Activated CD8-positive, alpha-beta memory T cell treated with anti-CD3 and anti-CD28 coated beads for 36 hours (primary cell): ENCODE results near the gene LIN9. TPM values are rescaled to one million over a fixed set of nuclear protein-coding genes. Genes with fewer than 3 reads are reported as not detected.

Experiments
- CTCF ChIA-PET: fragments of 350-600 bp; sonication (Branson Sonifier 250); formaldehyde crosslinking; loops from one replicate; lab custom pipeline; 2021; ENCODE audit warnings: antibody characterized with exemption; lab: Charles Lee
- POLR2A ChIA-PET: fragments of 350-600 bp; sonication (Branson Sonifier 250); formaldehyde crosslinking; loops from one replicate; lab custom pipeline; 2021; ENCODE audit warnings: antibody characterized with exemption; lab: Charles Lee
- total RNA-seq, 2 experiments: library from RNA; stranded (reverse); gene quantifications; one replicate each; pipeline ENCODE4 v1.2.3, GENCODE V29; 2021

Gene LIN9
- total RNA-seq, 2 experiments from 2014 or later, result 8.2 to 10.2 TPM

GRCh38 chr1:226202246-226202645 is 106.7 kb downstream of the LIN9 start:
- CTCF ChIA-PET, result interaction anchor here (2.8 kb wide), 1 partner anchor 77 kb away, joined by 13 read pairs; no protein-coding TSS in a partner anchor
- POLR2A ChIA-PET, result interaction anchor here (0.6 kb wide), 1 partner anchor 92 kb away, joined by 5 read pairs; no protein-coding TSS in a partner anchor

GRCh38 chr1:226201029-226201593 is 107.9 kb downstream of the LIN9 start:
- ChIA-PET POLR2A (interaction anchor here (0.5 kb wide), 1 partner anchor 67 kb away, joined by 3 read pairs; no protein-coding TSS in a partner anchor), CTCF (interaction anchor here (0.8 to 2.8 kb wide), 4 partner anchors 17 to 179 kb away, joined by 3 to 13 read pairs (median 3); no protein-coding TSS in a partner anchor)

- CTCF ChIA-PET, result interaction anchor here (0.8 to 0.9 kb wide), 2 partner anchors 137 to 181 kb away, joined by 3 read pairs; no protein-coding TSS in a partner anchor
- POLR2A ChIA-PET, result no interaction called here
Observed at GRCh38 chr1:226199971-226200370, 109.0 kb downstream of the LIN9 start.

GRCh38 chr1:226195144-226195543 is 113.8 kb downstream of the LIN9 start:
- POLR2A ChIA-PET, result no interaction called here
- CTCF ChIA-PET, result interaction anchor here (1.2 to 2.3 kb wide), 3 partner anchors 67 to 72 kb away, joined by 3 to 12 read pairs (median 6); no protein-coding TSS in a partner anchor

GRCh38 chr1:226187380-226187779 is 121.6 kb downstream of the LIN9 start:
- POLR2A ChIA-PET, result interaction anchor here (1.1 kb wide), 1 partner anchor 10 kb away, joined by 3 read pairs; no protein-coding TSS in a partner anchor
- CTCF ChIA-PET, result interaction anchor here (1.0 kb wide), 1 partner anchor 62 kb away, joined by 5 read pairs; no protein-coding TSS in a partner anchor

GRCh38 chr1:226187019-226187322 is 122.0 kb downstream of the LIN9 start:
- CTCF ChIA-PET, result interaction anchor here (1.0 kb wide), 1 partner anchor 62 kb away, joined by 5 read pairs; no protein-coding TSS in a partner anchor

GRCh38 chr1:226186124-226187018 is 122.6 kb downstream of the LIN9 start, which contains the start of gene ACBD3:
TSS of gene ACBD3 (minus strand) at chr1:226186741. CDS start at chr1:226186675, 66 bp downstream.
- CTCF ChIA-PET, result interaction anchor here (0.6 to 1.0 kb wide), 4 partner anchors 10 to 63 kb away, joined by 3 to 5 read pairs (median 3); no protein-coding TSS in a partner anchor
- POLR2A ChIA-PET, result interaction anchor here (1.1 kb wide), 1 partner anchor 11 kb away, joined by 3 read pairs; no protein-coding TSS in a partner anchor

More at GRCh38 chr1:226187019-226187322, 122.0 kb downstream of the LIN9 start:
- POLR2A ChIA-PET, result interaction anchor here (1.1 kb wide), 1 partner anchor 10 kb away, joined by 3 read pairs; no protein-coding TSS in a partner anchor

- POLR2A ChIA-PET, result no interaction called here
- CTCF ChIA-PET, result interaction anchor here (0.6 to 0.8 kb wide), 3 partner anchors 11 to 62 kb away, joined by 3 read pairs; no protein-coding TSS in a partner anchor
Observed at GRCh38 chr1:226185141-226186036, 123.6 kb downstream of the LIN9 start.

GRCh38 chr1:226181996-226182714 is 126.8 kb downstream of the LIN9 start:
- POLR2A ChIA-PET, result no interaction called here
- CTCF ChIA-PET, result interaction anchor here (0.6 to 2.0 kb wide), 2 partner anchors 57 to 152 kb away, joined by 3 to 7 read pairs; no protein-coding TSS in a partner anchor

Other genes with a start within 250 kb of the LIN9 start
- 100 to 1,000 TPM; 370 to 382 TPM for gene H3-3A, start 246.4 kb downstream of the LIN9 start, total RNA-seq
- 10 to 100 TPM; 19.7 to 20.2 TPM for gene ACBD3, start 122.4 kb downstream of the LIN9 start, total RNA-seq
- gene MIXL1, start 85.5 kb downstream of the LIN9 start, total RNA-seq, result under 1 TPM in 1 of 2 experiments, not detected in 1; 0.11 TPM
- 100 to 1,000 TPM; 238 to 245 TPM for gene PARP1, start 98.9 kb upstream of the LIN9 start, total RNA-seq
- not detected for gene STUM, start 239.6 kb upstream of the LIN9 start, total RNA-seq